Measurements from ENCODE around the gene CTNNBL1. TPM values are rescaled to one million over a fixed set of nuclear protein-coding genes. Genes with fewer than 3 reads are reported as not detected.
"Not testable (repeated sequence)": the region's sequence is repeated elsewhere in the genome, so short reads cannot be mapped to it uniquely, and the experiment has no call there.

CTNNBL1 gene
- total RNA-seq, 1 donor from 2014 or later, result 60.0 TPM

- Mint-ChIP-seq H3K27ac (no peak overlapping the region), H3K4me3 (no peak overlapping the region), H3K36me3 (no peaks in the 10 kb centered on the region), H3K4me1 (ENCODE audit: unreplicated experiment) (no peaks in the 10 kb centered on the region), H3K9me3 (peaks cover 5% of the 10 kb centered on the region), H3K27me3 (peaks cover 17% of the 10 kb centered on the region)
- no peak for DNase-seq (ENCODE audit: extremely low spot score, unreplicated experiment)
- TF ChIP-seq CTCF (conservative IDR thresholded peaks at IDR 0.05), result no peak
Measured at GRCh38 chr20:37661519-37661918, 32.3 kb upstream of the CTNNBL1 start.

DNA sequence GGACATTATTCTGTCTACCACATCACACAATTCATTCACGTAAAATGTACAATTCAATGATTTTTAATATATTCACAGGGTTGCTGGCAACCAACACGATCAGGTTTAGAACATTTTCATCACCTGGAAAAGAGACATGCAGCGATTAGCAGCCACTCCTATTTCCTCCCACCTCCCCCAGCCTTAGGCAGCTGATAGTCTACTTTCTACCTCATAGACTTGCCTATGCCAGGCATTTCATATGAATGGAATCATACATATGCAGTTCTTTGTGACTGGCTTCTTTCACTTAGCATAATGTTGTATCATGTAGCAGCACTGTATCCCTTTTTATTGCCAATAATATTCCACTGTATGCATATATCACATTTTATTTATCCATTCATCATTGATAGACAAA lies 31.5 kb upstream of the CTNNBL1 start:
- no peaks in the 10 kb centered on the region for H3K36me3 Mint-ChIP-seq

GRCh38 chr20:37664595-37664994 lies 29.2 kb upstream of the CTNNBL1 start:
- peaks cover 12% of the 10 kb centered on the region for H3K27me3 Mint-ChIP-seq
- not testable (repeated sequence) for DNase-seq (ENCODE audit: extremely low spot score, unreplicated experiment); H3K9me3 Mint-ChIP-seq; H3K4me1 Mint-ChIP-seq (ENCODE audit: unreplicated experiment); H3K36me3 Mint-ChIP-seq; H3K27ac Mint-ChIP-seq; H3K4me3 Mint-ChIP-seq

More for the DNA sequence above, 31.5 kb upstream of the CTNNBL1 start:
- no peaks in the 10 kb centered on the region for H3K4me1 Mint-ChIP-seq (ENCODE audit: unreplicated experiment)
- H3K27me3 Mint-ChIP-seq, result peaks cover 12% of the 10 kb centered on the region
- peaks cover 5% of the 10 kb centered on the region for H3K9me3 Mint-ChIP-seq
- no peak for TF ChIP-seq CTCF (conservative IDR thresholded peaks at IDR 0.05)
- no peak for DNase-seq (ENCODE audit: extremely low spot score, unreplicated experiment)
- no peak overlapping the region for H3K4me3 Mint-ChIP-seq
- no peak overlapping the region for H3K27ac Mint-ChIP-seq

GRCh38 chr20:37668166-37668565 lies 25.7 kb upstream of the CTNNBL1 start:
- TF ChIP-seq CTCF (conservative IDR thresholded peaks at IDR 0.05), result no peak
- Mint-ChIP-seq H3K4me1 (ENCODE audit: unreplicated experiment) (peaks cover 4% of the 10 kb centered on the region), H3K27me3 (peaks cover 36% of the 10 kb centered on the region), H3K4me3 (no peak overlapping the region), H3K36me3 (no peaks in the 10 kb centered on the region), H3K27ac (no peak overlapping the region), H3K9me3 (peaks cover 5% of the 10 kb centered on the region)
- no peak for DNase-seq (ENCODE audit: extremely low spot score, unreplicated experiment)

GRCh38 chr20:37669062-37669772 lies 24.6 kb upstream of the CTNNBL1 start:
- H3K27me3 Mint-ChIP-seq, result peaks cover 46% of the 10 kb centered on the region
- H3K9me3 Mint-ChIP-seq, result peaks cover 5% of the 10 kb centered on the region
- no peak for TF ChIP-seq CTCF (conservative IDR thresholded peaks at IDR 0.05)
- H3K4me3 Mint-ChIP-seq, result no peak overlapping the region
- H3K27ac Mint-ChIP-seq, result no peak overlapping the region
- DNase-seq (ENCODE audit: extremely low spot score, unreplicated experiment), result no peak
- H3K4me1 Mint-ChIP-seq (ENCODE audit: unreplicated experiment), result peaks cover 8% of the 10 kb centered on the region
- H3K36me3 Mint-ChIP-seq, result no peaks in the 10 kb centered on the region

GRCh38 chr20:37669773-37670236 lies 24.0 kb upstream of the CTNNBL1 start:
- Mint-ChIP-seq H3K4me1 (ENCODE audit: unreplicated experiment) (peaks cover 8% of the 10 kb centered on the region), H3K27me3 (peaks cover 52% of the 10 kb centered on the region), H3K9me3 (no peaks in the 10 kb centered on the region), H3K36me3 (no peaks in the 10 kb centered on the region), H3K27ac (no peak overlapping the region), H3K4me3 (no peak overlapping the region)
- no peak for DNase-seq (ENCODE audit: extremely low spot score, unreplicated experiment)
- TF ChIP-seq CTCF (conservative IDR thresholded peaks at IDR 0.05), result no peak

All from type B pancreatic cell (in vitro differentiated cells).